Thyroid gland (tissue), 4 donors: ENCODE measurements around the gene GGNBP2. TPM values are rescaled to one million over a fixed set of nuclear protein-coding genes. Genes with fewer than 3 reads are reported as not detected.

Source experiments
- DNase-seq, 2 donors: peaks; one replicate each; pipeline ENCODE4 v3.0.0-alpha.2; 2019
- H3K27ac ChIP-seq, 3 donors: fragments of 200-600 bp; sonication (generic); 1 replicate in 2 of 3; 2 replicates in 1 of 3; pipeline ENCODE4 v1.5.1; 2016 to 2019; ENCODE audit warnings: mild to moderate bottlenecking in 1 of 3, moderate library complexity in 1 of 3
- H3K27me3 ChIP-seq: fragments of 200-600 bp; sonication (generic); one replicate; pipeline ENCODE4 v1.5.1; 2019
- H3K36me3 ChIP-seq, 2 donors: fragments of 200-600 bp; sonication (generic); one replicate each; pipeline ENCODE4 v1.5.1; 2016 to 2019
- H3K4me1 ChIP-seq, 2 donors: fragments of 200-600 bp; sonication (generic); one replicate each; pipeline ENCODE4 v1.5.1; 2017 to 2019
- H3K4me3 ChIP-seq, 3 donors: fragments of 200-600 bp; sonication (generic); replicated peaks in 1 of 3; 1 replicate in 2 of 3; 2 replicates in 1 of 3; pipeline ENCODE4 v1.5.1; 2016; ENCODE audit warnings: mild to moderate bottlenecking in 1 of 3
- H3K9me3 ChIP-seq: fragments of 200-600 bp; sonication (generic); one replicate; pipeline ENCODE4 v1.5.1; 2017
- POLR2A ChIP-seq, 2 donors: fragments of 450-650 bp; IDR thresholded peaks; one replicate each; pipeline ENCODE4 v1.6.1; 2017; ENCODE audit warnings: antibody characterized with exemption in 2 of 2, mild to moderate bottlenecking in 2 of 2, moderate library complexity in 1 of 2
- WGBS, 2 donors: methylation state at CpG; one replicate each; pipeline ENCODE4 v1.1.5; 2017; 5-methylcytosine and 5-hydroxymethylcytosine counted together
- intact Hi-C: fragments of 100-400 bp; cut with DNase I; formaldehyde crosslinking; loops from one replicate; pipeline ENCODE4 v1.15.1; 2023
- total RNA-seq, 4 donors: library from RNA; depleted of rRNA; stranded (reverse); fragments of >200 nt; gene quantifications; one replicate each; pipeline ENCODE4 v1.2.3, GENCODE V29; 2016
- TF ChIP-seq, protein P1 (sequence below), 6 experiments: fragments of 200-600 bp in 3 of 6; fragments of 450-650 bp in 3 of 6; sonication (generic) in 3 of 6; IDR thresholded peaks; one replicate each; pipeline ENCODE4 v1.5.1; 2016 to 2019; ENCODE audit warnings: antibody characterized with exemption in 6 of 6, mild to moderate bottlenecking in 2 of 6, inconsistent platforms in 1 of 6, moderate library complexity in 1 of 6

GGNBP2 gene
- total RNA-seq, 4 donors from 2014 or later, result 47.3 to 74.1 (median 58.0) TPM

DNA sequence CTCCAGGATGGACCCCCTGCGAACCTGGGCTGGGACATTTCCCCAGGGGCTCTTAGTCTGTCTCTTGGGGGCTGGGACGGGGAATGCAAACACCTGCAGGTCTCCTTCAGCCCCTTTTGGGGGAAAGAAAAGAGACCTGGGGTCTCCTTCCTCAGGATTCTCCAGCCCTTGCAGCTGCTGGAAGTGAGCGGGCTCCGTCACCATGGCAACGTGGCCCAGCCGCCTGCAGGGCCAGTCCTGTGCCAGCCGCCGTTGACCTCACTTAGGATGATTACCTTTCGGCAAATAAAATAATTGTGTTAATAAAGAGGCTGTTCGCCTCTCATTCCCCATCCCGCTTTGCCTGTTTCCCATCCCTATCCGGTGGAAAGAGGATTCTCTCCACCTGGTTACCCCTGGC is 82.4 kb downstream of the GGNBP2 start:
- no peaks in the 10 kb centered on the region for H3K9me3 ChIP-seq
- H3K4me1 ChIP-seq, result peaks cover 0 to 7% of the 10 kb centered on the region in 2 donors
- DNase-seq, result no peak
- TF ChIP-seq POLR2A (IDR thresholded peaks at IDR 0.05), result no peak
- TF ChIP-seq, protein P1, sequence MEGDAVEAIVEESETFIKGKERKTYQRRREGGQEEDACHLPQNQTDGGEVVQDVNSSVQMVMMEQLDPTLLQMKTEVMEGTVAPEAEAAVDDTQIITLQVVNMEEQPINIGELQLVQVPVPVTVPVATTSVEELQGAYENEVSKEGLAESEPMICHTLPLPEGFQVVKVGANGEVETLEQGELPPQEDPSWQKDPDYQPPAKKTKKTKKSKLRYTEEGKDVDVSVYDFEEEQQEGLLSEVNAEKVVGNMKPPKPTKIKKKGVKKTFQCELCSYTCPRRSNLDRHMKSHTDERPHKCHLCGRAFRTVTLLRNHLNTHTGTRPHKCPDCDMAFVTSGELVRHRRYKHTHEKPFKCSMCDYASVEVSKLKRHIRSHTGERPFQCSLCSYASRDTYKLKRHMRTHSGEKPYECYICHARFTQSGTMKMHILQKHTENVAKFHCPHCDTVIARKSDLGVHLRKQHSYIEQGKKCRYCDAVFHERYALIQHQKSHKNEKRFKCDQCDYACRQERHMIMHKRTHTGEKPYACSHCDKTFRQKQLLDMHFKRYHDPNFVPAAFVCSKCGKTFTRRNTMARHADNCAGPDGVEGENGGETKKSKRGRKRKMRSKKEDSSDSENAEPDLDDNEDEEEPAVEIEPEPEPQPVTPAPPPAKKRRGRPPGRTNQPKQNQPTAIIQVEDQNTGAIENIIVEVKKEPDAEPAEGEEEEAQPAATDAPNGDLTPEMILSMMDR (IDR thresholded peaks at IDR 0.05), result no peak
- no peak overlapping the region for H3K27ac ChIP-seq
- 73 to 75% methylated on average over 12 of the region's 12 CpGs for WGBS, 2 donors
- H3K36me3 ChIP-seq, result no peaks in the 10 kb centered on the region
- intact Hi-C loops, result no loop called here
- no peaks in the 10 kb centered on the region for H3K27me3 ChIP-seq
- H3K4me3 ChIP-seq, result no peak overlapping the region

DNA sequence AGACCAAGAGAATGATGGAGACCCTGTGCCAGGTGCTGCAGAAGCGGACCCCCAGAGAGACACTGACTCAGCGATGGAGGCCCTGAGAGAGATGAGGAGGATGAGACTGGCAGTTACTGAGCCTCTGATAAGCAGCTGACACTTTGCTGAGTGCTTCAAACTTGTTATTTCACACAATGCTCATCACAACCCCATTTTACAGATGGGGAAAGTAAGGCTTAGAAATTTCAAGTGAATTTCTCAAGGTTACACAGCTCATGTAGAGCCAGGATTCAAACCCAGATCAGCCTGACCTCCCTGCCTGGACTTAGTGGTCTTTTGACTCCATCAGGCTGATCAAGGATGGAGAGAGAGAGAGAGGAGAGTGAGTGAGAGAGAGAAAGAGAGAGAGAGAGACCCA is 83.9 kb downstream of the GGNBP2 start:
- 94 to 97% methylated on average over 2 of the region's 2 CpGs for WGBS, 2 donors
- TF ChIP-seq, protein P1 (IDR thresholded peaks at IDR 0.05), result no peak
- no peak for TF ChIP-seq POLR2A (IDR thresholded peaks at IDR 0.05)
- no peaks in the 10 kb centered on the region for H3K36me3 ChIP-seq
- H3K4me3 ChIP-seq, result no peak overlapping the region
- intact Hi-C loops, result no loop called here
- no peaks in the 10 kb centered on the region for H3K9me3 ChIP-seq
- peaks cover 0 to 7% of the 10 kb centered on the region in 2 donors for H3K4me1 ChIP-seq
- no peak overlapping the region for H3K27ac ChIP-seq
- no peaks in the 10 kb centered on the region for H3K27me3 ChIP-seq
- no peak for DNase-seq

DNA sequence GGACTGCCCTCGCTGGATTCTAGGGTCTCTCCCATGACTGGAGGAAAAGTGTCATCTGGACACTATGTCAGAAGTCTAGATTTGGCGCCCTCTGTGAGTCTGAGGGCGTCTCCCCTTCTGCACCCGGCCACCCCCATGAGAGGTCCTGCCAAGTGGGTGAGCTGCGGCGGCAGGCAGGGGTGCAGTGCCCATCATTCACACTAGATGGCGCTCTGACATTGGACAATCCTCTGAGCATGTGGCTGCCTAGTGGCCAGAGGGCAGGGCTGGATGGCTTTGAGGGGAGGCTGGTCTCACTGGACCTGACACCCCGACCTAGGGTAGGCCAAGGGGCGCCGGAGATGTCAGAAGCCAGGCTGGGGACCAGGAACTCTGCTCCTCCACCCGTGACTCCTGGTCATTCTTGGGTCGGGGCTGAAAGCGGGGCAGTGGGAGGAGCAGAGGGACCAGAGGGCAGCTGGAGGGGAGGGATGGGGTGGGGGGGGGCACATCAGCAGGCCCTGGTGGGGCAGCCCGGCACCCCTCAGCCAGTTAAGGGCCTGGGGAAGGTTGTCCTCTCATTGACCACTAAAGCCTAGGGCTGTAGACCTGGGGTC is 84.6 kb downstream of the GGNBP2 start:
- no peak overlapping the region for H3K27ac ChIP-seq
- WGBS, 2 donors, result 10% methylated on average over 7 to 12 of the region's 14 CpGs
- peak; percentile 63 to 69 for DNase-seq
- no peaks in the 10 kb centered on the region for H3K27me3 ChIP-seq
- intact Hi-C loops, result no loop called here
- no peaks in the 10 kb centered on the region for H3K9me3 ChIP-seq
- no peaks in the 10 kb centered on the region for H3K36me3 ChIP-seq
- H3K4me3 ChIP-seq, result no peak overlapping the region
- TF ChIP-seq, protein P1 (IDR thresholded peaks at IDR 0.05), result peak; percentile 90 to 98 (median 96)
- TF ChIP-seq POLR2A (IDR thresholded peaks at IDR 0.05), result no peak
- peaks cover 0 to 7% of the 10 kb centered on the region in 2 donors for H3K4me1 ChIP-seq

DNA sequence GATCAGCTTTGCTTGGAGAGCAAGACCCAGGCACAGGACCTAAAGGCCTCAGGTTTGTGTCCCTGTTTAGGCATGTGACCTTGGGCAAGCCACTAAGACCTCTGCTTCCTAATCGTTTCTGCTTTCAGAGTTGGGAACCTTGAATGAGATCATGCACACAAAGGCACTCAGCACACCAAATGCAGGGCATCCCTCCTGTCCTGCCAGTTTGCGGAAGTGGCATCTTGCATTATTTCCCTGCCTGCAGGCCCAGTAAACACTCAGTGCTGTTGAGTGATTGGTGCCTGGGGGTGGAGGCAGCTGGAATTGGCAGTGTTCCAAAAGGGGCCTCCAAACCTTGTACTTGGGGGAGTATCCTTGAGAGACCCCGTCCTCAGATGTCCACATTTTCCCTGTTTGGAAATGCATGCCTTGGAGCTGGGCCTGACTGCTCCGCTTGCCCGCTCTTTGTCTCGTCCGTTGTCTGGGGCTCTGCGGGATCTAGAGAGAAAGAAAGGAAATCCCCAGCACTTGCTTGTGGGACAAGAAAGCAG is 85.3 kb downstream of the GGNBP2 start:
- no peak overlapping the region for H3K4me3 ChIP-seq
- no peak overlapping the region for H3K27ac ChIP-seq
- no peaks in the 10 kb centered on the region for H3K36me3 ChIP-seq
- DNase-seq, result no peak
- no peaks in the 10 kb centered on the region for H3K27me3 ChIP-seq
- peaks cover 0 to 7% of the 10 kb centered on the region in 2 donors for H3K4me1 ChIP-seq
- H3K9me3 ChIP-seq, result no peaks in the 10 kb centered on the region
- TF ChIP-seq, protein P1 (IDR thresholded peaks at IDR 0.05), result no peak
- no peak for TF ChIP-seq POLR2A (IDR thresholded peaks at IDR 0.05)
- intact Hi-C loops, result loop anchor here (10.0 kb wide), 1 partner anchor 615 kb away; no protein-coding TSS in a partner anchor
- WGBS, 2 donors, result 74 to 77% methylated on average over 7 to 8 of the region's 8 CpGs

DNA sequence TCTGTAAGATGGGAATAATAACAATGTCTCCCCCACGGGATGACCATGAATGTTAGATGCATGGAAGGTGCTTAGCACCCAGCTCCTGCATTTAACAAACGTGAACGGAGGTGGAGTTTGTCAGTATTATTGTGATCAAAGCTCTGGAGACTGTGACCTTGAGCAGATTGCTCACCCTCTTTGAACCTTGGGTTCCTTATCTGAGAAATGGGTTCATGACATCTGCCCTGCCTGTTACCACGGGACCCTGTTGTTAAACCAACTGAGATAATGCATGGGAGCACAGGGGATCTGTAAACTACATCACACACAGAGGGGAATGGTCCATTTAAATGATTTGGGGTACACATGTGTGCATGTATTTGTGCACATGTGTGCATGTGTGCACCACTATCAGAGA is 86.3 kb downstream of the GGNBP2 start:
- TF ChIP-seq, protein P1 (IDR thresholded peaks at IDR 0.05), result no peak
- TF ChIP-seq POLR2A (IDR thresholded peaks at IDR 0.05), result no peak
- Histone ChIP-seq H3K36me3 (no peaks in the 10 kb centered on the region), H3K27me3 (no peaks in the 10 kb centered on the region), H3K4me3 (no peak overlapping the region), H3K4me1 (peaks cover 0 to 3% of the 10 kb centered on the region in 2 donors), H3K9me3 (no peaks in the 10 kb centered on the region), H3K27ac (no peak overlapping the region)
- DNase-seq, result no peak
- intact Hi-C loops, result loop anchor here (10.0 kb wide), 1 partner anchor 614 kb away; no protein-coding TSS in a partner anchor
- WGBS, 2 donors, result 73 to 79% methylated on average over 4 of the region's 4 CpGs
